ENCODE measurements around the gene PSMD3.

DNA sequence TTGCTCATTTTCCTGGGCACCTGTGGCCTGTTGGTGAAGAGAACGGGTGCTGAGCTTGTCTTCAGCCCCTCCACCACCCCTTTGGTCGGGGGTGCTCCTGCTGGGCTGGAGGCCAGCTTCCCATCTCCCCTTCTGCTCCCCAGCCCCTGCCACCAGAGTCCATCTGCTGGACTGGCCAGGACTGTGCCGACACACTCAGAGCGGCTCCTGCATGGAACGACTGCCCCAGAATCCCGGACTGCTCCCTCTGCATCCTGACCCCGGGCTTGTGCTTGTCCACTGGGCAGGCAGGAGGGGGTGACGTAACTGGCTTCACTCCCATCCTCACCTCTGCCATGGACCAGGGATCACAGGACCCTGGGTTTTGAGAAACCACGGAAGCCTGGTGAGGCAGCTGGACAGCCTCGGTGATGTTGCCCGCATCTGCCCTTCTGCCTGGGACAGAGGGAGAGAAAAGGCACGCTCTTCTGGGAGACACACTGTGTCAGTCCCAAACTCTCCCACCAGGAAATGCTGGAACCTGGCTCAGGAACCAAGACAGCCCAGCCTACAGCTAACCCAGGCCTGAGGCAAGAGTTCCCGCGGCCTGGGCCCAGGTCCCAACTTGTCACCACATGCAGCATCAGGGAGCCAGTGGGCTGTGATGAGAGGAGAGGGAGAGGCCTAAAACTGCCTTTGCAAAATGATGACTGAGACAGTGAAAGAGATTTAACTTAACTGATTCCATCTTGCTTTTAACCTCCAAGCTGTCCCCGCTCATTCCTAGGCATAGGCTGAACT is 33.9 kb upstream of the PSMD3 start:
- no peak for TF ChIP-seq EZH2 (IDR thresholded peaks at IDR 0.05)
- no peak for TF ChIP-seq POLR2AphosphoS5 (IDR thresholded peaks at IDR 0.05; ENCODE audit: borderline replicate concordance, low read depth, low read length)

Measured in SK-N-MC (cell line).